HCT116 (cell line): ENCODE results near the gene TMEM14B. TPM values are rescaled to one million over a fixed set of nuclear protein-coding genes. Genes with fewer than 3 reads are reported as not detected.

ENCODE experiments used
- ATAC-seq: fragments of 200-7000 bp; cut with Tn5 transposase; 2 replicates; pipeline ENCODE4 v1.9.1; 2020; ENCODE audit warnings: mild to moderate bottlenecking, moderate library complexity
- BruUV-seq: library from RNA; stranded (reverse); fragments of 400-500 nt; replicated peaks from 2 replicates; lab custom pipeline; 2021; lab: Mats Ljungman, UMichigan
- CTCF ChIA-PET: fragments of 300-600 bp; sonication (Branson Sonifier 250); formaldehyde crosslinking; loops from one replicate; lab custom pipeline; 2021; ENCODE audit warnings: antibody characterized with exemption; lab: Charles Lee
- POLR2A ChIA-PET: fragments of 300-600, 350-600 bp; sonication (Branson Sonifier 250); formaldehyde crosslinking; loops from one replicate; lab custom pipeline; 2021; ENCODE audit warnings: antibody characterized with exemption; lab: Charles Lee
- RAD21 ChIA-PET, 2 experiments: fragments of 300-600 bp; sonication (Branson Sonifier 250); formaldehyde crosslinking; loops; one replicate each; lab custom pipeline; 2023; ENCODE audit warnings: low total read pairs in 2 of 2; ENCODE audit not compliant: uncharacterized antibody in 2 of 2, unreplicated experiment in 2 of 2, low non-redundant PET in 1 of 2; lab: Charles Lee
- DNase-seq: peaks from one replicate; pipeline ENCODE4 v3.0.0-alpha.2; 2010; ENCODE audit warnings: low read depth, low spot score
- H2AFZ ChIP-seq: fragments of 200-600 bp; shearing (Covaris generic), sonication (generic); 2 replicates; pipeline ENCODE4 v1.6.1; 2017; ENCODE audit warnings: low read depth, mixed run types, mixed read lengths, antibody characterized with exemption, low read length; ENCODE audit not compliant: poor library complexity, severe bottlenecking
- H3K27ac ChIP-seq: 2 replicates; pipeline ENCODE4 v1.5.1; 2012; ENCODE audit warnings: low read depth, low read length
- H3K27me3 ChIP-seq: fragments of 200-600 bp; sonication (generic); 2 replicates; pipeline ENCODE4 v1.6.1; 2016; ENCODE audit warnings: mixed run types, low read length, mixed read lengths; ENCODE audit not compliant: insufficient read depth
- H3K36me3 ChIP-seq, 2 experiments: fragments of 200-500 bp in 1 of 2; fragments of 200-600 bp in 1 of 2; sonication (Bioruptor generic) in 1 of 2; sonication (generic) in 1 of 2; 2 replicates each; pipeline versions ENCODE4 v1.5.1 to v1.6.1; 2014 to 2016; ENCODE audit warnings: low read length in 2 of 2, inconsistent platforms in 1 of 2, mixed read lengths in 1 of 2, mixed run types in 1 of 2; ENCODE audit not compliant: insufficient read depth in 2 of 2, control insufficient read depth in 1 of 2
- H3K4me1 ChIP-seq, 2 experiments: fragments of 200-600 bp in 1 of 2; sonication (generic) in 1 of 2; 2 replicates each; pipeline versions ENCODE4 v1.5.1 to v1.6.1; 2012 to 2017; ENCODE audit warnings: low read length in 2 of 2, inconsistent platforms in 1 of 2, mild to moderate bottlenecking in 1 of 2, mixed read lengths in 1 of 2, mixed run types in 1 of 2, moderate library complexity in 1 of 2; ENCODE audit not compliant: insufficient read depth in 2 of 2, control insufficient read depth in 1 of 2
- H3K4me2 ChIP-seq: fragments of 200-600 bp; sonication (generic); 2 replicates; pipeline ENCODE4 v1.6.1; 2017; ENCODE audit warnings: mixed run types, low read length, mixed read lengths
- H3K4me3 ChIP-seq, 2 experiments: fragments of 200-600 bp in 1 of 2; sonication (generic) in 1 of 2; replicated peaks in 1 of 2; 2 replicates each; pipeline ENCODE4 v1.5.1; 2011 to 2016; ENCODE audit warnings: low read length in 2 of 2, control low read depth in 1 of 2, low read depth in 1 of 2, mild to moderate bottlenecking in 1 of 2, mixed read lengths in 1 of 2, mixed run types in 1 of 2
- H3K79me2 ChIP-seq: fragments of 200-600 bp; sonication (generic); 2 replicates; pipeline ENCODE4 v1.6.1; 2017; ENCODE audit warnings: mild to moderate bottlenecking, mixed run types, low read length, moderate library complexity, mixed read lengths; ENCODE audit not compliant: insufficient read depth
- H3K9ac ChIP-seq: fragments of 200-600 bp; sonication (generic); 2 replicates; pipeline ENCODE4 v1.6.1; 2016; ENCODE audit warnings: low read length, mixed read lengths
- H3K9me2 ChIP-seq: fragments of 200-600 bp; sonication (generic), shearing (Covaris generic); 2 replicates; pipeline ENCODE4 v1.6.1; 2017; ENCODE audit warnings: mixed run types, mild to moderate bottlenecking, moderate library complexity; ENCODE audit not compliant: insufficient read depth
- H3K9me3 ChIP-seq, 2 experiments: fragments of 200-500 bp in 1 of 2; fragments of 200-600 bp in 1 of 2; sonication (Bioruptor generic) in 1 of 2; sonication (generic) in 1 of 2; 2 replicates each; pipeline ENCODE4 v1.6.1; 2014 to 2017; ENCODE audit warnings: low read length in 2 of 2, mixed read lengths in 2 of 2, inconsistent platforms in 1 of 2, low read depth in 1 of 2, mild to moderate bottlenecking in 1 of 2, mixed run types in 1 of 2, moderate library complexity in 1 of 2; ENCODE audit not compliant: control insufficient read depth in 1 of 2, insufficient read depth in 1 of 2
- H4K20me1 ChIP-seq: fragments of 200-600 bp; sonication (generic), shearing (Covaris generic); 2 replicates; pipeline ENCODE4 v1.6.1; 2017; ENCODE audit warnings: mixed run types, mild to moderate bottlenecking, moderate library complexity; ENCODE audit not compliant: insufficient read depth
- CEBPB ChIP-seq: IDR thresholded peaks from 2 replicates; pipeline ENCODE4 v1.6.1; 2012; ENCODE audit warnings: low read depth
- ELF1 ChIP-seq: IDR thresholded peaks from 2 replicates; pipeline ENCODE4 v1.6.1; 2012; ENCODE audit warnings: low read depth, borderline replicate concordance
- EZH2 ChIP-seq: fragments of 200-600 bp; sonication (generic); IDR thresholded peaks from 2 replicates; pipeline ENCODE4 v1.6.1; 2017; ENCODE audit warnings: antibody characterized with exemption, mixed run types
- EZH2phosphoT487 ChIP-seq: fragments of 200-600 bp; IDR thresholded peaks from 2 replicates; pipeline ENCODE4 v1.6.1; 2018; ENCODE audit warnings: antibody characterized with exemption, borderline replicate concordance
- FOSL1 ChIP-seq: IDR thresholded peaks from 2 replicates; pipeline ENCODE4 v1.6.1; 2012; ENCODE audit warnings: low read depth
- JUND ChIP-seq: IDR thresholded peaks from 2 replicates; pipeline ENCODE4 v1.6.1; 2012
- RAD21 ChIP-seq: IDR thresholded peaks from 2 replicates; pipeline ENCODE4 v1.6.1; 2012; ENCODE audit warnings: low read depth, mild to moderate bottlenecking
- SIN3A ChIP-seq: IDR thresholded peaks from 2 replicates; pipeline ENCODE4 v1.6.1; 2012; ENCODE audit warnings: low read depth
- SP1 ChIP-seq: IDR thresholded peaks from 2 replicates; pipeline ENCODE4 v1.6.1; 2012; ENCODE audit warnings: low read depth
- SRF ChIP-seq: IDR thresholded peaks from 2 replicates; pipeline ENCODE4 v1.6.1; 2012; ENCODE audit warnings: low read depth
- YY1 ChIP-seq: IDR thresholded peaks from 2 replicates; pipeline ENCODE4 v1.6.1; 2011; ENCODE audit warnings: low read length, low read depth, moderate library complexity, mild to moderate bottlenecking; ENCODE audit not compliant: insufficient replicate concordance; ENCODE audit errors: extremely low read depth
- ZNF274 ChIP-seq: fragments of 200-500 bp; sonication (Bioruptor generic); IDR thresholded peaks from 2 replicates; pipeline ENCODE4 v1.6.1; 2014; ENCODE audit warnings: mild to moderate bottlenecking, low read depth, low read length, inconsistent platforms
- intact Hi-C: fragments of 100-400 bp; cut with micrococcal nuclease; formaldehyde crosslinking; loops from 2 replicates; pipeline ENCODE4 v1.10.0; 2022
- total RNA-seq: library from RNA; stranded (reverse); gene quantifications from one replicate; pipeline ENCODE4 v1.2.1, GENCODE V29; 2021; ENCODE audit not compliant: unreplicated experiment
- TF ChIP-seq, protein P1 (sequence below): IDR thresholded peaks from 2 replicates; pipeline ENCODE4 v1.6.1; 2012; ENCODE audit warnings: low read depth
- TF ChIP-seq, protein P2 (sequence below): IDR thresholded peaks from 2 replicates; pipeline ENCODE4 v1.6.1; 2012
- TF ChIP-seq, protein P3 (sequence below): IDR thresholded peaks from 2 replicates; pipeline ENCODE4 v1.6.1; 2012
- TF ChIP-seq, protein P4 (sequence below), 3 experiments: fragments of 200-600 bp in 1 of 3; sonication (generic) in 1 of 3; IDR thresholded peaks in 2 of 3; conservative IDR thresholded peaks in 1 of 3; 2 replicates each; pipeline ENCODE4 v1.5.1; 2012 to 2017; ENCODE audit warnings: low read depth in 2 of 3, low read length in 2 of 3, antibody characterized with exemption in 1 of 3, borderline replicate concordance in 1 of 3, control low read depth in 1 of 3, mild to moderate bottlenecking in 1 of 3, mixed read lengths in 1 of 3, mixed run types in 1 of 3, moderate library complexity in 1 of 3; ENCODE audit not compliant: insufficient read depth in 1 of 3

Gene TMEM14B
- total RNA-seq, 1 experiment from 2014 or later = 83.6 TPM

DNA sequence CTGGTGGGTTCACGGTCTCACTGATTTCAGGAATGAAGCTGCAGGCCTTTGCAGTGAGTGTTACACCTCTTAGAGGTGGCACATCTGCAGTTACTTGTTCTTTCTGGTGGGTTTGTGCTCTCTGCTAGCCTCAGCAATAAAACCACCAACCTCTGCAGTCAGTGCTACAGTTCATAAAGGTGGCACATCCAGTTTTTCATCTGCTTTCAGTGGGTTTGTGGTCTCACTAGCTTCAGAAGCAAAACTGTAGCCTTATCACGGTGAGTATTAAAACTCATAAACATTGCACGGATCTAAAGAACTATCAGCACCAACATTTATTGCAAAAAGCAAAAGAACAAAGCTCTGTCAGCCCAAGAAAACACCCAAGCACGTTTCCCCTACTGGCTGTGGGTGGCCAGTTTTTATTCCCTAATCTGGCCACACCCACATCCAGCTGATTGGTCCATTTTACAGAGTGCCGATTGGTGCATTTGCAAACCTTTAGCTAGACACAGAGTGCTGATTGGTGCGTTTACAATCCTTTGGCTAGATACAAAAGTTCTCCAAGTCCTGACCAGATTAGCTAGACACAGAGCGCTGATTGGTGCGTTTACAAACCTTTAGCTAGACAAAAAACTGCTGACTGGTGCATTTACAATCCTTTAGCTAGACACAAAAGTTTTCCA, 28.2 kb upstream of the TMEM14B start:
- POLR2A ChIA-PET = no interaction called here
- H2AFZ ChIP-seq = no peak overlapping the region
- H4K20me1 ChIP-seq = no peaks in the 10 kb centered on the region
- ATAC-seq (no peak), DNase-seq (no peak)
- no peak overlapping the region for H3K4me3 ChIP-seq
- RAD21 ChIA-PET = no interaction called here
- no peak overlapping the region for H3K27ac ChIP-seq
- H3K9me2 ChIP-seq = no peaks in the 10 kb centered on the region
- TF ChIP-seq SRF = no peak
- TF ChIP-seq SP1 = 0 out of 2 replicates have a peak, but pooled peaks have one; percentile 9
- H3K79me2 ChIP-seq = peaks cover 11% of the 10 kb centered on the region
- peaks cover 0 to 10% of the 10 kb centered on the region in 2 experiments; a peak in 1 of 4 replicates for H3K9me3 ChIP-seq
- no TSS peak for BruUV-seq
- no peaks in the 10 kb centered on the region for H3K27me3 ChIP-seq
- peaks cover 11 to 21% of the 10 kb centered on the region in 2 experiments; a peak in 3 of 4 replicates for H3K4me1 ChIP-seq
- intact Hi-C loops = no loop called here
- CTCF ChIA-PET = no interaction called here
- H3K9ac ChIP-seq = no peak overlapping the region
- H3K4me2 ChIP-seq = no peak overlapping the region
- no peaks in the 10 kb centered on the region for H3K36me3 ChIP-seq

DNA sequence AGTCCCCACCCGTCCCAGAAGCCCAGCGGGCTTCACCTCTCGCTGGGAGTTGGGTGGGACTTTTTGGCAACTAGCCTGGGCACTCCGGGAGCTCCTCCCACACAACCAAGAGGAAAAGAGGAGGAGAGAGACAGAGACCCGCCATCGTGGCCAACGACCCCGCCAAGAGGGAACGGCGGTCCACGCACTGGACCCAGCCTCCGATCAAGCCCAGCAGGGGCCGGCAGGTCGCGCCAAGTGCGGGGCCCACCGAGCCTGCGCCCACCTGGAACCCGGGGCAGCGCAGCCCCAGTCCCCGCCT, 27.7 kb upstream of the TMEM14B start:
- no TSS peak for BruUV-seq
- no peak for TF ChIP-seq JUND
- no peak for TF ChIP-seq CEBPB
- TF ChIP-seq YY1 = no peak
- TF ChIP-seq, protein P1, sequence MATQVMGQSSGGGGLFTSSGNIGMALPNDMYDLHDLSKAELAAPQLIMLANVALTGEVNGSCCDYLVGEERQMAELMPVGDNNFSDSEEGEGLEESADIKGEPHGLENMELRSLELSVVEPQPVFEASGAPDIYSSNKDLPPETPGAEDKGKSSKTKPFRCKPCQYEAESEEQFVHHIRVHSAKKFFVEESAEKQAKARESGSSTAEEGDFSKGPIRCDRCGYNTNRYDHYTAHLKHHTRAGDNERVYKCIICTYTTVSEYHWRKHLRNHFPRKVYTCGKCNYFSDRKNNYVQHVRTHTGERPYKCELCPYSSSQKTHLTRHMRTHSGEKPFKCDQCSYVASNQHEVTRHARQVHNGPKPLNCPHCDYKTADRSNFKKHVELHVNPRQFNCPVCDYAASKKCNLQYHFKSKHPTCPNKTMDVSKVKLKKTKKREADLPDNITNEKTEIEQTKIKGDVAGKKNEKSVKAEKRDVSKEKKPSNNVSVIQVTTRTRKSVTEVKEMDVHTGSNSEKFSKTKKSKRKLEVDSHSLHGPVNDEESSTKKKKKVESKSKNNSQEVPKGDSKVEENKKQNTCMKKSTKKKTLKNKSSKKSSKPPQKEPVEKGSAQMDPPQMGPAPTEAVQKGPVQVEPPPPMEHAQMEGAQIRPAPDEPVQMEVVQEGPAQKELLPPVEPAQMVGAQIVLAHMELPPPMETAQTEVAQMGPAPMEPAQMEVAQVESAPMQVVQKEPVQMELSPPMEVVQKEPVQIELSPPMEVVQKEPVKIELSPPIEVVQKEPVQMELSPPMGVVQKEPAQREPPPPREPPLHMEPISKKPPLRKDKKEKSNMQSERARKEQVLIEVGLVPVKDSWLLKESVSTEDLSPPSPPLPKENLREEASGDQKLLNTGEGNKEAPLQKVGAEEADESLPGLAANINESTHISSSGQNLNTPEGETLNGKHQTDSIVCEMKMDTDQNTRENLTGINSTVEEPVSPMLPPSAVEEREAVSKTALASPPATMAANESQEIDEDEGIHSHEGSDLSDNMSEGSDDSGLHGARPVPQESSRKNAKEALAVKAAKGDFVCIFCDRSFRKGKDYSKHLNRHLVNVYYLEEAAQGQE = no peak
- TF ChIP-seq EZH2 = no peak
- TF ChIP-seq ELF1 = no peak
- TF ChIP-seq, protein P2, sequence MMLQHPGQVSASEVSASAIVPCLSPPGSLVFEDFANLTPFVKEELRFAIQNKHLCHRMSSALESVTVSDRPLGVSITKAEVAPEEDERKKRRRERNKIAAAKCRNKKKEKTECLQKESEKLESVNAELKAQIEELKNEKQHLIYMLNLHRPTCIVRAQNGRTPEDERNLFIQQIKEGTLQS = no peak
- no peak for TF ChIP-seq FOSL1
- TF ChIP-seq, protein P3, sequence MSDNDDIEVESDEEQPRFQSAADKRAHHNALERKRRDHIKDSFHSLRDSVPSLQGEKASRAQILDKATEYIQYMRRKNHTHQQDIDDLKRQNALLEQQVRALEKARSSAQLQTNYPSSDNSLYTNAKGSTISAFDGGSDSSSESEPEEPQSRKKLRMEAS = no peak
- no peak for TF ChIP-seq RAD21
- no peak for TF ChIP-seq SIN3A
- TF ChIP-seq ZNF274 = no peak
- TF ChIP-seq, protein P4, sequence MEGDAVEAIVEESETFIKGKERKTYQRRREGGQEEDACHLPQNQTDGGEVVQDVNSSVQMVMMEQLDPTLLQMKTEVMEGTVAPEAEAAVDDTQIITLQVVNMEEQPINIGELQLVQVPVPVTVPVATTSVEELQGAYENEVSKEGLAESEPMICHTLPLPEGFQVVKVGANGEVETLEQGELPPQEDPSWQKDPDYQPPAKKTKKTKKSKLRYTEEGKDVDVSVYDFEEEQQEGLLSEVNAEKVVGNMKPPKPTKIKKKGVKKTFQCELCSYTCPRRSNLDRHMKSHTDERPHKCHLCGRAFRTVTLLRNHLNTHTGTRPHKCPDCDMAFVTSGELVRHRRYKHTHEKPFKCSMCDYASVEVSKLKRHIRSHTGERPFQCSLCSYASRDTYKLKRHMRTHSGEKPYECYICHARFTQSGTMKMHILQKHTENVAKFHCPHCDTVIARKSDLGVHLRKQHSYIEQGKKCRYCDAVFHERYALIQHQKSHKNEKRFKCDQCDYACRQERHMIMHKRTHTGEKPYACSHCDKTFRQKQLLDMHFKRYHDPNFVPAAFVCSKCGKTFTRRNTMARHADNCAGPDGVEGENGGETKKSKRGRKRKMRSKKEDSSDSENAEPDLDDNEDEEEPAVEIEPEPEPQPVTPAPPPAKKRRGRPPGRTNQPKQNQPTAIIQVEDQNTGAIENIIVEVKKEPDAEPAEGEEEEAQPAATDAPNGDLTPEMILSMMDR (IDR thresholded peaks at IDR 0.05 in 2 of 3, conservative IDR thresholded peaks at IDR 0.05 in 1 of 3; ENCODE audit: borderline replicate concordance in 1 of 3, insufficient read depth in 1 of 3, low read depth in 2 of 3, low read length in 2 of 3) = no peak
- TF ChIP-seq EZH2phosphoT487 = no peak

More for the DNA sequence above, 27.7 kb upstream of the TMEM14B start:
- H3K4me3 ChIP-seq = no peak overlapping the region
- H3K27ac ChIP-seq = no peak overlapping the region; the same call in 1 of the 2 replicates
- H2AFZ ChIP-seq = no peak overlapping the region
- peaks cover 12 to 21% of the 10 kb centered on the region in 2 experiments; a peak in 3 of 4 replicates for H3K4me1 ChIP-seq
- peaks cover 12% of the 10 kb centered on the region for H3K79me2 ChIP-seq
- H4K20me1 ChIP-seq = no peaks in the 10 kb centered on the region
- DNase-seq = no peak
- H3K9me2 ChIP-seq = no peaks in the 10 kb centered on the region
- ChIA-PET RAD21 (no interaction called here), POLR2A (no interaction called here), CTCF (no interaction called here)
- no peak overlapping the region for H3K9ac ChIP-seq
- H3K27me3 ChIP-seq = no peaks in the 10 kb centered on the region
- no peaks in the 10 kb centered on the region for H3K36me3 ChIP-seq
- no peak overlapping the region for H3K4me2 ChIP-seq
- no peak for ATAC-seq
- intact Hi-C loops = no loop called here
- peaks cover 0 to 10% of the 10 kb centered on the region in 2 experiments; a peak in 1 of 4 replicates for H3K9me3 ChIP-seq
